GM18526 (cell line): ENCODE results near the gene CCDC12.

Experiments used
- POLR2A ChIP-seq: IDR thresholded peaks from 3 replicates; pipeline ENCODE4 v1.6.1; 2011; ENCODE audit not compliant: insufficient read length; ENCODE audit errors: extremely low read depth

The CCDC12 gene

DNA sequence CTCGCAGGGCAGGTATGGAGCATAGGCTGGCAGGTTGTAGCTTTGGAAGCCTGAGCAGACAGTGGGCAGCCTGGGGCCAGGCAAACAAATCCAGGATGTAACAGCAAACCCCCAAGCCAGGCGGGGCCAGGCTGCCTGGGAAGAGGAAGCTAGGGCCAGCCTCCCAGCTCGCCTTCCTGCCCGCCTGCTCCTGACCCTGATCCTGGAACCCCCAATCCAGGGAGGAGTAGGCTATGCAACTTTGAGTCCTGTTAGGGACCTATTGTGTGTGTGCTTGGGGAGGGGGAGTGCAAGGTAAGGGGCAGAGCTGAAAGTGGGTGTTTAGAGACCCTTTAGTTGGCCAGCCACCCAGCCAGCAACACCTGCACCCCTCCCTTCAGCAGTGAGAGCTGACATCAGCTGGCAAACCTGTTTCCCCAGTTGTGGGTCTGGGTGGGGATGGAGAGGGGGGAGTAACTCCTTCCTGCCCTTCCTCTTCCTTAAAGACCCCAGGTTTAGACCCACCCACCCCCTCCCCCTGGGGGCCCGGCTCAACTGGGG lies 5.5 kb upstream of the CCDC12 start:
- no peak for TF ChIP-seq POLR2A

- TF ChIP-seq POLR2A, result no peak
Measured at GRCh38 chr3:46979958-46980497, 3.5 kb upstream of the CCDC12 start.

GRCh38 chr3:46978985-46979944 lies 2.7 kb upstream of the CCDC12 start, which contains the start of gene NBEAL2:
NBEAL2 (plus strand) TSS chr3:46979666; CDS start chr3:46979862, 196 bp downstream.
- peak; percentile 39 for TF ChIP-seq POLR2A

DNA sequence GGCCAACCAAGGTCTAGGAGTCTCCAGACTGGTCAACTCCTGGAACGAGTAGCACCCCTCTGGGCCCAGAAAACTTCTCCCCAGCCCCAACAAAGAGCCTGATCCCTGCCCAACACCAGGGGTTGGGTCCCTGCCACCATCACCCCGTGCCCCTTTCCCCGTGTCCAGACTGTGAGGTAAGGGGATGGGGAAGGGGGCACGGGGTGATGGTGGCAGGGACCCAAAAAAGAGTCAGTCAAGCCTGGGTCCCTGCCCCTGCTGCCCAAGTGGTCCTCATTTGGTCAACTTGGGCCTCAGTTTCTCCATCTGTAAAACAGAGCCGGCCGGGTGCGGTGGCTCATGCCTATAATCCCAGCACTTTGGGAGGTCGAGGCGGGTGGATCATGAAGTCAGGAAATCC lies 1.8 kb upstream of the CCDC12 start:
- TF ChIP-seq POLR2A, result no peak

DNA sequence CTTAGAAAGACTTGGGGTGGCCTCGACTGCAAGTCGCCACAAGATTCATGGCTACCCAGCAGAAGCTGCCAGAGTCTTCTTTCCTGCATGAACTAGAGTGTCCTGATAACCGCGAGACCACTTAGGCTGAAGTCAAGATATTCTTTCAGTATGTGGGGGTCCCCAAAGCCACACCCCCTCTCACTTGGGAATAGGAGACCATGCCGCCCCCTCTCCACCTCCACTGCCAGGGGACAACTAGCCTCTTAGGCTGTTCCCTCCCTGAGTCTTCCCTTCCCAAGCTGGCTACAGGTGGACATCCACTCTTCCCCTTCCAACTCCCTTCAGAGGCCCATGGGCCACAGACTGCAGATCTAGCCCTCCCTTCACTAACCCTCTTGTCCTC lies 1.3 kb upstream of the CCDC12 start:
- TF ChIP-seq POLR2A, result no peak

DNA sequence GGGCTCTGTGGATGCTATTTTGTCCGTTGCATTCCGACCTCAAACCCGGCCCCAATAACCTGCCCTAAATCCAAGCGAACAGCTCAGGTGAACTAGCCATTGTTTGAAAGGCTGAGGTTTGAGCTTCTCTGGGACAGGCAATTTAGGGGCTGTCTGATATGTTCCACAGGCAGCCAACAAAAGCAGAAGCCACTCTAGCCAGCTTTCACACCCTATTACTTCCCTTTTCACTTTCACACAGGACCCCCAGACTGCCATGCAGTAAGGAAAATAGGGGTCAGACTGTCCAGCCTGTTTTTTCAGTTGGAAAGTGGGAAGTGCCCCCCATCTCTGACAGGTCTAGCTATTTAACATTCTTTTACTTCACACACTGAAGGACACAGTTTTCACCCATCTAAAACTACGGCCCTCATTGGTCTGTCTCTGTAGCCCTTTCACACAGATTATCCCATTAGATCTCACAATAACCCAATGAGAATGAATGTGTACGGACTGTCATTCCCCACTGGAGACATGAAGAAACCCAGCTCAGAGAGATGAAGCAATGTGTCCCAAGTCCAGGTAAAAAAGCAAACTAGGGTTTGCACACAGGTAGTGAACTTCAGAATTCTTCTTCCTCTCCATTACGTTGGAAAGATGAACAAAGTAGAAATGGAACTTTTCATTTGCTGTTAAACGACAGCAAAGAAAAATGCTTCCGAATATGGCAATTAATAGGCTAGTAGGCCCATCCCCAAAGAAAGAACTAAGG lies 1.9 kb downstream of the CCDC12 start:
- TF ChIP-seq POLR2A, result no peak

DNA sequence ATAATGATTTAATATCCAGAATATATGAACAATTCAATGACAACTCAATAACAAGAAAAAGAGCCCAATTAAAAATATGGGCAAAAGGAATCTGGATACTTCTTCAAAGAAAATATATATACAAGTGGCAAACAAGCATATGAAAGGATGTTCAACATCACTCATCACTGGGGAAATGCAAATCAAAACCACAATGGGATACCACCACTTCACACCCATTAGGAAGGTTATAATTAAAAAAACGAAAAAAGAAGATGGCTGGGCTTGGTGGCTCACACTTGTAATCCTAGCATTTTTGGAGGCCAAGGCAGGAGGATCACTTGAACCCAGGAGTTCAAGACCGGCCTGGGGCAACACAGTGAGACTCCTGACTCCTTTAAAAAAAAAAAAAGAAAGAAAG lies 4.1 kb downstream of the CCDC12 start:
- TF ChIP-seq POLR2A, result no peak

GRCh38 chr3:46971742-46972141 lies 4.8 kb downstream of the CCDC12 start:
- TF ChIP-seq POLR2A, result no peak

- TF ChIP-seq POLR2A, result no peak
Measured at GRCh38 chr3:46971151-46971550, 5.4 kb downstream of the CCDC12 start.

DNA sequence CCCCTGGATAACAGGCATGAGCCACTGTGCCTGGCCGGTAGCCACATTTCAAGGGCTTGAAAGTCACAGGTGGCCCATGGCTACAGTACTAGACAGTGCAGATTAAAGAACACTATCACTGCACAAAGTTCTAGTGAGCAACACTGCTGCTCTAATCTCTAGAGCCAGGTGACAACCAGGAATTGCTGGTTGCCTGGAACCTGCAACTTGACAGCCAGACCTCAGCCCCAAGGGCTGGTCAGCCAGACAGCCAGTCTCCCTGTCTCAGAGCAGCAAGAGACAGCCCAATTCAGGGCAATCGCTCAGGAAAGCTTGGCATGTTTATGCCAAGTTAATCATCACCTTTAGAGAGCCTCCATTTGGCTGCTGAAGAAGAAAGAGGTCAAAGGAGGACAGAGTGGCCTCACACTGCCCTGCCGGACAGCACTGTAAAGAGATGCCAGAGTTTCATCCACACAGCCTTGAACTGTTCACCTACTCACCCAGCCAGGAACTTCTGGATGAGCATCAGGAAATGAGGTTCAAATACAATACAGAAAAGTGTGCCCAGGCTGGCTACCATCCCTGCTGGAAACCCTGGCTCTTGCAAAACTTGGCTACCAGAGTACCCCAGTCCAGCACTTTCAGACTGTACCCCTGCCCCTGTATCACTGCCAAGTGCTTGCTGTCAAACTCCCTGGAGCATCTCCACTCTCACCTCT lies 6.0 kb downstream of the CCDC12 start:
- TF ChIP-seq POLR2A, result no peak

GRCh38 chr3:46968783-46969428 lies 7.6 kb downstream of the CCDC12 start:
- TF ChIP-seq POLR2A, result no peak

GRCh38 chr3:46966811-46967210 lies 9.7 kb downstream of the CCDC12 start:
- no peak for TF ChIP-seq POLR2A

DNA sequence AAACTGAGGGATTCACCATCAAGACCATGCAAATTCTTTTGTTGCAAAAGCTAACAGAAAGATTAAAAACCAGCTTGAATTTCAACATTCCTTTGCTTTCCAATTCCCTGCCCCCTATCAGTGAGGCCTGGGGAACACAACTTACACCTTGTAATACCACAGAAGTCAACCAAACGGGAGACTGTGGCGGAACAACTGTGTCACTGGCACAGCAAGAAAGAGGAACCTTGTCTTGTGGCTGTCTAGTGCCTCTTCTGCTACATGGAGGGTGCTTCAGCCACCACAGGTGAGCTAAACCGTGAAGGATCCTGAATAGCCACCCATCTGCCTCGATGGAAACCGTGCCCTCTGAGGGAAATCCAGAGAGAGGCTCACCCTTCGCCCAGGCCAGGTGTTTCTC lies 11.4 kb downstream of the CCDC12 start:
- no peak for TF ChIP-seq POLR2A

- TF ChIP-seq POLR2A, result no peak
Measured at GRCh38 chr3:46962990-46963389, 13.6 kb downstream of the CCDC12 start.
